ENCODE measurements around the gene RDH12.
"Not testable (repeated sequence)": the region's sequence is repeated elsewhere in the genome, so short reads cannot be mapped to it uniquely, and the experiment has no call there.

Gene RDH12

DNA sequence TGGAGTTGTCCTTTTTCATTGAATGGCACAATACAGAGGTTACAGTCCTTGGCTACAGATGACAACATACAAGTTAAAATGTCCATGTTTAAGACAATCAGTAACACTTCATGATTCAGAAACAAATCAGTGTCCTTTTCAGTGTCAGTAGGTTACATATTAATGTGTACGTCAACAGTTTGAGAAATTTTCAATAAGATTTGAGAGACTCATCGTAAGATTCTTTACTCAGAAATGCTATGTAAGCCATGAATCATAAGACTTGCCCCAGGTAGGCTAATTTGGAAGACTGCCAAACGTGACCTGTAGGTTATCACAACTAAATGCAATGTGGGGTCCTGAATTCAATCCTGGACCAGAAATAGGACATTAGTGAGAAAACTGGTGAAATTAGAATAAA, 3.5 kb downstream of the RDH12 start:
- DNase-seq, result no peak

DNA sequence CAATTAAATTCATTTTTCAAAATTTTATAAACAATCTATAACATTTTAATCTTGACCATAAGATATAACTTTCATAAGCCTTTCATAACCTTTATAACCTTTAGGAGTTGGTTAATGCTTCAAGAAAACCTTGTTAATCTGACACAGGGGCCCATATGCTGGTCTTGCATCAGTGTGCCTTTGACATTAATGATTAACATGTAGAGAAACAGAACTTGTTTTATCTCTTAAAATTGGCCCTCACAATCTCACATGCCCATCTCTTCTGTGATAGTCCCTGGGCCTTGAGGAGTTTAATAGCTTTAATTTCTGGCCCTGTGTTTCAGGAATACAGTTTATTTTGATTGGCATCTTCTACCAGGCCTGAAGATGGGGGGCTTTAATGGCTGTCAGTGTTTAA, 7.7 kb downstream of the RDH12 start:
- DNase-seq, result not testable (repeated sequence)

DNA sequence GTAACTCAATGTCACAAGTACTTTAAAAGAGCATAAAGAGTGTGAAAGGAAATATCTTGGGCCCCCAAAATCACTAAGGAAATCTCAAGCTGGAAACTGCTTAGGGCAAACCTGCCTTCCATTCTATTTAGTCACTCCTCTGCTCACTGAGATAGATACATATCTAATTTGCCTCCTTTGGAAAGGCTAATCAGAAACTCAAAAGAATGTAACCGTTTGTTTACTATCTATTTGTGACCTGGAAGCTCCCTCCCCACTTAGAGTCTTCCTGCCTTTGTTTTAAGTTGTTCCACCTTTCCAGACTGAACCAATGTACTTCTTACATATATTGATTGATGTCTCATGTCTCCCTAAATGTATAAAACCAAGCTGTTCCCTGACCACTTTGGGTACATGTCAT, 8.1 kb downstream of the RDH12 start:
- DNase-seq, result not testable (repeated sequence)

DNA sequence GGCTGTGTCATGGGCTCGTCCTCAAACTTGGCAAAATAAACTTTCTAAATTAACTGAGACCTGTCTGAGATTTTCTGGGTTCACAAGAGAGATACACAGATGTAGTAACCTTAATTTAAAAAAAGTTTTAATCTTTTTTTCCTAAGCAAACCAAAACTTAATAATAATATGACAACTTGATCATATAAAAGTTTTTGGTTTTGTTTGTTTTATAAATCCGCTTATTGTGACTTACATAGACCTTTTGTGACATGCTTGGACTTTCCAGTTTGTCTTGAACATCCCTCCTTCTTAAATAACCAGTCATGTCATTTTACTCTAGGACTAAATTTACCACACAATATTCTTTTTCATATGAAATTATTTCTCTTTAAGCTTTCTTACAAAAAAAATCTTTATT, 8.5 kb downstream of the RDH12 start:
- no peak for DNase-seq

DNA sequence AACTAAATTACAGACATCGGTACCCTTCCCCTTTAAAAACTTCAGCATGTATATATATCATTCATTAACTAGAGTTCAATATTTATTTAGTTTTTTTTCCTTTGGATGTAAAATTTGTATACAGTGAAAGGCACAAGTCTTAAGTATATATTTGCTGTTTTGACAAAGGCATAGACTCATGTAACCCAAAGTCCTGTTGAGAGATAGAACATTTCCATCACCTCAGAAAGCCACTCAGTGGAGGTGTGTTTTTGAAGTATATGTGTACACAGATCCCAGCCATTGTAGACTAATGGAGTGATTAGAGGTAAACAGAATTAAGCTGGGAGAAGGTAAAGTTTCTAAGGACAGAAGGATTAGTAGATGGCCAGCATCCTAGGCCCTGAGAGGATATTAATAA, 15.4 kb downstream of the RDH12 start:
- DNase-seq, result no peak

DNA sequence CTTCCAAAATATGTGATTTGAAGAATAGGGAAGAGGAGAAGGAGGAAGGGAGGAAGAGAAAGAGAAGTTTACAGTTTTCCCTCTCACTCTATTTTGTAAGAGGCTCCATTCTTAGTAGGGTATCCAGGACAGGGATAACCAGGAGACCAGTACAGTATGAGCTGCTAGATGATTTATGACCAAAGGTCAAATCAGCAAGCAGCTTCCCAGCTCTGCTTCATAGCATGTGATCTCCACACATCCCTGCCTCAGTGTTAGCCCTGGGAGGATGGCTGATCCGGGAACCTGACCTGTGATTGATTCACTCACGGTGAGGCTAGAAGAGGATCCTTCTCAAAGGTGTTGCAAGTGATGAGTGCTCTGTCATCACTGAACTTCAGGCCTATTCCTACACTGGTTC, 16.6 kb downstream of the RDH12 start:
- DNase-seq, result no peak

DNA sequence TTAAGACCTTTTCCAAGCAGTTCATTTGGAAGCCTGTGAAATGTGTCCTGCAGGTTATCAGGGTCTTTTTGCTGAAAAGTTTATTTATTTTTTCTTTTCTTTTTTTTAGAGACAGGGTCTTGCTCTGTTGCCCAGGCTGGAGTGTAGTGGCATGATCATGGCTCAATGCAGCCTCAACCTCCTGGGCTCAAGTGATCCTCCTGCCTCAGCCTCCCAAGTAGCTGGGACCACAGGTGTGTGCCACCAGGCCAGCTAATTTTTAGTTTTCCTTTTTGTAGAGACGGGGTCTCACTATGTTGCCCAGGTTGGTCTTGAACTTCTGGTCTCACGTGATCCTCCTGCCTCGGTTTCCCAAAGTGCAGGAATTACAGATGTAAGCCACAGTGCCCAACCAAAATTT, 17.7 kb downstream of the RDH12 start:
- DNase-seq, result not testable (repeated sequence)

DNA sequence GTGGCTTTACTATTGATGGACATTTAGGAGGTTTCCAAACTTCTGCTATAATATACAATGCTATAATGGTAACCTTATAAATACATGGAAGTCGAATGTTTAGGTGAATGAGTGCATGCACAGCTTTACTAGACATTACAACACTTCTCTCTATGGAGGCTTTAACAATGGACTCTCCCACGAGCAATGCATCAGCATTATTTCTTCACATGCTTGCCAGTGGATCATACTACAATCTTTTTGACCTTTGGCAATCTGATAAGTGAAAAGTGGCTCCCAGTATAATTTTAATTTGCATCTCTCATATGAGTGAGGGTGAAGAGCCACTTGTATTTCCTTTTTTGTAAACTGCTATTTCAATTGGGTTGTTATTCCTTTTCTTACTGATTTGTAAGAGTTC, 18.2 kb downstream of the RDH12 start:
- DNase-seq, result no peak

DNA sequence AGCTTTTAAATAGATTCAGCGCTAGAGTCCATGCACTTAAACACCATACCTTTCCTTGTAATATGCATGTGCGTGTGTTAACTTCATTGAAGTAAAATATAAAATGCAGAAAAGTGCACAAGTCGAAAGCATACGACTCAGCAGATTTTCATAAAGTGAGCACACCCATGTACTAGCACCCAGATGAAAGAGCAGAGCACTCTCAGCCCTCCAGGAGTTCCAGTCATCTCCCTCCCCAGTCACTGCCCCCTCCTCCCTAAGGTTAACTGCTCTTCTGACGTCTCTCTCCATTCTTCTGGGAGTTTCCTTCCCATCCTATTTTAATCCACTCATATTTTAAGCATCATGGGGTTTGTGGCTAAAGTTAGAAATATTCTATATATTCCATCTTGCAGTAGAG, 20.2 kb downstream of the RDH12 start:
- DNase-seq, result no peak

DNA sequence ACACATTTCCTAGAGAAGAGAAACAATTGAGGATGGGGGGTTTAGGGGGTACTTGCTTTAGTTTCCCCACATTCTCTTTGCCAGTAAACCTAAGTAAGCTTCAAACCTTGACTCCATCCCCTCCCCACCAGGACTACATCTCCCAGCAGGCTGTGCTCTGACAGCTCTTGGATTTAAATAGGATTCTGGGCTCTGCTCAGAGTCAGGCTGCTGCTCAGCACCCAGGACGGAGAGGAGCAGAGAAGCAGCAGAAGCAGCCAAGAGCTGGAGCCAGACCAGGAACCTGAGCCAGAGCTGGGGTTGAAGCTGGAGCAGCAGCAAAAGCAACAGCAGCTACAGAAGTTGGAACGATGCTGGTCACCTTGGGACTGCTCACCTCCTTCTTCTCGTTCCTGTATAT, 20.6 kb downstream of the RDH12 start:
- no peak for DNase-seq

DNA sequence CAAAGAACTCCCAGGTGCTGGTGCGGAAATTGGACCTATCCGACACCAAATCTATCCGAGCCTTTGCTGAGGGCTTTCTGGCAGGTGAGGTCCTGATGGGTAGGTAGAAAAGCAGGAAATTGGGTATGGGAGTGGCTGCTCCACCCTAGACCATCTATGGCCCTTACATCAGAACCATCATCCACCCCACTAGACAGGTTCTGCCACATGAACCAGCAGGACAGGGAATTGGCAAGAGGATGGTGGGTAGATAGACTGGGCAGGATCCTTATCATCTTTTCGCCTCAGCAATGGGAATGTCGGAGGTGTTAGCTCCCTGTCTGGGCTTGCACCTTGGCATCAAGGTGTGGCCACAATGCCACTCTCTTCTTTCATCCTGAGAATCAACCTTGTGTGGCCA, 23.5 kb downstream of the RDH12 start:
- DNase-seq, result no peak

DNA sequence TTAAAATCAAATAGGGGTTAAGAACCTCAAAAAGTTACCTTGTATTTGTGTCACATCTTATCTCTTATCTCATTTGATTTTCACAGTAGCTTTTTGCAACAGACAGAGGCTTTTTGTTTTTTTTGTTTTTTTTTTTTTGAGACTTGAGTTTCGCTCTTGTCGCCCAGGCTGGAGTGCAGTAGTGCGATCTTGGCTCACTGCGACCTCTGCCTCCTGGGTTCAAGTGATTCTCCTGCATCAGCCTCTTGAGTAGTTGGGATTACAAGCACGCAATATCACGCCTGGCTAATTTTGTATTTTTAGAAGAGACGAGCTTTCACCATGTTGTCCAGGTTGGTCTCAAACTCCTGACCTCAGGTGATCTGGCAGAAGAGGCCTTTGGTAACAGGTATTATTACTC, 25.7 kb downstream of the RDH12 start:
- DNase-seq, result no peak

DNA sequence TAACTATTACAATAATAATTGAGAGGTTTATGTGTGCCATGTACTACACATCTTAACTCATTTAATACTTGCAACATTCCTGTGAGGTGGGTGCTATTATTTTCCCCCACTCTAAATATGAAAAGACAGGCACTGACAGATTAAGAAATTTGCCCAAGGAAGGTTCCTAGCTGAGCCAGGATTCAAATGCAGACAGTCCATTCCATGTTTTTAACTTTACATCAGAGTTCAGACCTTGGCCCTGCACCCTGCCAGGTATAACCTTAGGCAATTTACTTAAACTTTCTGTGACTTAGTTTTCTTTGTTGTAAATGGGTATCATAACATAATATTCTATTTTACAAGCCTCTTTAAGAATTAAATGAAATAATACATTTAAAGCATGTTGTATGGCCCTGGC, 26.6 kb downstream of the RDH12 start:
- no peak for DNase-seq

DNA sequence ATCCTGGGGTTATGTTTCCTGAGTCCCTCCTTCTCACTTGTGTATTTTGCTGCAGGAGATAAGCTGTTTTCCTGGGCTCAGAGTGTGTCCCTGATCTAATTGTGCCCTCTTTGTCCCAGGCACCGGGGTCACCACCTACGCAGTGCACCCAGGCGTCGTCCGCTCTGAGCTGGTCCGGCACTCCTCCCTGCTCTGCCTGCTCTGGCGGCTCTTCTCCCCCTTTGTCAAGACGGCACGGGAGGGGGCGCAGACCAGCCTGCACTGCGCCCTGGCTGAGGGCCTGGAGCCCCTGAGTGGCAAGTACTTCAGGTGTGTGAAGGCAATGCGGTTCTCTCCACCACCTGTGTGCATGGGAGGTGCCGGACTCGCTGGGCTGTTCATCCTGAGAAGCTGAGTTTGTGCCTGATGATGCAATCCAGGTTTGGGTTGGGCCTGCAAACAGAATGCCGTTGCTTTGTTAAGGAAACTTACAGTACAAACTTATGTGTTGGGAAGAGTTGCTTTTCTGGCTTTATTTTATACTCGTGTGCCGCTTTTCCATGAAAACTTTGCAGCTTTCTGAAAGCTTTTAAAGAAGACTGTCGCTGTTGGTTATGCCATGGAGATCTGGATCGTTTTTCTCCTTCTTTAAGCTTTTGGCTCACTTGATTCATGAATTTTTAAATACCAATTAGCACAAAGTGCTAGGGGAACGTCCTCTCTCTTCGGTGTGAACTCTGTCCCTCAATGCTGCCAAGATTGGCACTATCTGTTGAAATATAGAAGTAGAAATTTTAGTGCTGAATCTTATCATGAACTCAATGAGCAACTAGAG, 27.6 kb downstream of the RDH12 start:
- no peak for DNase-seq

DNA sequence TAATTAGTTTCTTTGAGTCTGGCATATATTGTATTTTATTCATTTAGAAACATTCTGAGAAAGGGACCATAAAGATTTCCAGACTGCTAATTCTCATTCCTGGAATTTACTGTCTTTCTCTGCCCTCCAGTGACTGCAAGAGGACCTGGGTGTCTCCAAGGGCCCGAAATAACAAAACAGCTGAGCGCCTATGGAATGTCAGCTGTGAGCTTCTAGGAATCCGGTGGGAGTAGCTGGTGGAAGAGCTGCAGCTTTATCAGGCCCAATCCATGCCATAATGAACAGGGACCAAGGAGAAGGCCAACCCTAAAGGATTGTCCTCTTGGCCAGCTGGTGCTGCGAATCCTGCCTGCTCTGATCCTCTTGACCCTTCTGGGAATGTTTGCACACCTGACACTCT, 31.9 kb downstream of the RDH12 start:
- no peak for DNase-seq

DNA sequence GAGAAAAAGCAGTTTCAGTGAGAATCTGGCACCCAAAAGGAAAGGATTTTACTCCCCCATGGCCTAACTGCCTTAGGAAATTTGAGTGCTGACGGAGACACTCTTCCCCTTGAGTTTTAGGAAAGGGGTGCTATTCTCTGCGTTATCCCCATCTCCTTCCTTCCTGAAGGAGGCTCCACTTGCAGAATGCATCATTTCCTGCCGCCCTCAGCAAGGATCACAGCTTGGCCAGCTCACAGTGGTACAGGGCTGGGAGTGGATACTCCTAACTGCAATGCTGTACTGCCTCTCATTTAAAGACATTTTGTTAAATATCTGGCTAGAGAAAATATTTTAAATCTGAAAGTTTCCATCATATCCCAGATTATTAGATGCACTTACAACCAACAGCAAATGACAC, 33.0 kb downstream of the RDH12 start:
- no peak for DNase-seq

DNA sequence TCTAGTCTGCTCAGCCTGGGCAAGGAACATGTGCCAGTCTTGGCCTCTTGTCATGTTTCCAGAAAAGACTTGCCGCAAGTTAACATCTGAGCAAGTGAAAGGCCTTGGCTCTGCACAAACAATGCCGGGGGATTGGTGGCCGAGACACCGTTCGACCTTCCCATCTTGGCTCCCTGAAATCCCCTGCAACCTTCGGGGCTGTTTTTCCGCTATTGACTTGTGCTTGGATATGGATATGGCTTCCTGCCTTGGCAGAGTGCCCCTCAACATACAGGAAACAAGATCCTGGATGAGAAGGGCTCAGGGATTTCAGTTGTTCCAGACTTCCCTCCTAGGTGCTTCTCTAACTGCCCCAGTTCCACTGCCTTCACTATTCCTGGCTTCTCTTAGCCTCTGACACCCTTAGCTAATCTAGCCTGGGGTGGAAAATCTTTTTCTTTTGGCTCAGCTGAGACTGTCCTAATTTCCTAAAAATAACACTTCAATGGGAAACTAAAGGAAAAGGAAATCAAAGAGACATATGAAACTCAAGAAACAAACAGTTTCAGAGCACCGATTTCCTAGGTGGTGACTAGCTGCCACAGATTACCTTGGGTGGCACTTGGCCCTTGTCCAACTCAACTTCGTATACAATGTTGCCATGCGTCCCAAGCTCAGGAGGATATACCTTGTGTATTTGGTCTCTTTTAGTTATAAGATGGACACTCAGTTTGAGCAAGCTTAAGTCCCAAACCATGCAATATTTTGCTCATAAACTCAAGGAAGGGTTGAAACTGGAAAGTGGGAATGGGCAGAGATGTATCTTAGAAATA, 33.9 kb downstream of the RDH12 start:
- no peak for DNase-seq

DNA sequence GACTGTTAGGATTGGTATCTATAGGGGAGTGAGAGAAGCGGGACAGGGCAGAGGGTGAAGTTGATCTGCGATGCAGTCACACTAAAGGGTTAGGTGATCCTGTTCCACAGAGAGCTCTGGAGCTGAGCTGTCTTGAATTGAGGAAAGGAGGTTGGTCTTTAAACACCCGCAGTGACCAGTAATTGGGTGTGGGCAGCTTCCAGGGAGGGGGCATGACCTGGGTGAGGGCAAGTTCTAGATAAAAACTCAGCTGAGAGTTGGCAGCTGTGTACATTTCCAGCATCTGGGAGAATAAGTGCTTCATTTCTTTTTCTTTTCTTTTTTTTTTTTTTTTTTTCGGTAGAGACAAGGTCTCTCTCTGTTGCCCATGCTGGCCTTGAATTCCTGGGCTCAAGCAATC, 35.1 kb downstream of the RDH12 start:
- DNase-seq, result peak; percentile 13

DNA sequence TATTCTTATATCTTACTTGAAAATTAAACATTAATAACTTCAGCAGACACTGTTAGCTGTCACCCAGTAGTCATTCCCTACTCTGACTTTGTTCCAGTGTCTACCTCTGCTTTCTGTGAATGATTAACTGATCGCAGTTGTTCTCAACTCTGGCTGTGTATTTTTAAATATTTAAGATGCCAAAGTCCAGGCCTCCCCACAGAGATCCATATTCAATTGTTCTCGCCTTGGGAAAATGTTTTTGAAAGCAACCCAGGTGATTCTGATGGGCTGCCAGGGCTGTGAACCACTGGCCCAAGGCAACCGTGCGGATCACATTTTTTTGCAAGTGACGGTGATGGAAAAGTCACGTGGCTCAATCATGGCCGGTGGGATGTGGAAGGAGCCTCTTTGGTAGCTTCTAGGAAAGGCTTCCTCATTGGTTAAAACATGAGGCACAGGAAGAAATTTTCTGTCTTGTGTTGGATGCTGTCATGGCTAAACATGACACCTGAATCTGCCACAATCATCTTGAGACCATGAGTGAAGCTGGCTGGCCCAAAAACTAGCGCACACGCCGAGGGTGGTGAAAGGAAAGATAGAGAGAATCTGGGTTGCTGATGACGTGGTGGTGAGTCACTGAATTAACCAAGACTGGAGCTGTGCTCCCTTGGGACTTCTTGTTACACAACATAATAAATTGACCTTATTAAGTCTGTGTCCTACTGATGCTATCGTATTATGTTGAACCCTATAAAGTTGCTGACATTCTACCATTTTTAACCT, 37.2 kb downstream of the RDH12 start:
- no peak for DNase-seq

DNA sequence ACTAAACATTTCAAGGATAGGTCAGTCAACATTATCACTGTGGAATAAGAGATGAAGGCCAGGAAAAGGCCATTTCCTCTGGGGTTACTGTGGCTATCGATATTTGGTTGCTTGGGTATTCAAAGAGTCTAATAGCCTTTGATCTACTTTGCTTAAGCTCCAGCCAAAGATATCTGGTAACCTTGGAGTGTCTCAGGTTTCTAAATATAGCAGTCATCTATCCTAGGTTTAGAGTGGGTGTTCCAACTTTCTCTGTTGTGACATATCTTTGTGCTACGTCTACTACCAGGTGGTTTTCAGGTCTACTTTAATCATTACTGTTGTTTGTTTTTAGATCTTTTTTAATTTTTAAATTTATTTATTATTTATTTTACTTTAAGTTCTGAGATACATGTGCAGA, 42.4 kb downstream of the RDH12 start:
- no peak for DNase-seq

DNA sequence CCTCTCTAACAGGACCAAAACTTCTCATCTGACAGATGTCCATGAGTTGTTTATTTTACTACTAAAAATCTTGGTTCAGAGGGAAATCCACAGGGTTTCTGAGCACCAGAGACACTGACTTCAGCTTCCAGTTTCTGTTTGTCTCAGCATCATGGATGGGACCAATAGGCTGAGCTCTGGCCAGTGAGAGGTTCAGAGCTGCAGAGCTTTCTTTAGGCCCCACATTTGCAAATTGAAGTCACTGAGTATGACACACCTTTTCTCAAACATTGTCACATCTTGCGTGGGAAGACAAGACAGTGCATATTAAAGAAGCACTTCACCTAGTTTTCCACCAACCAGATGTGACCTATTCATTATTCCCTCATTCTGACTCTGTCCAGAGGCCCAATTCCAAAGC, 45.2 kb downstream of the RDH12 start:
- DNase-seq, result no peak

DNA sequence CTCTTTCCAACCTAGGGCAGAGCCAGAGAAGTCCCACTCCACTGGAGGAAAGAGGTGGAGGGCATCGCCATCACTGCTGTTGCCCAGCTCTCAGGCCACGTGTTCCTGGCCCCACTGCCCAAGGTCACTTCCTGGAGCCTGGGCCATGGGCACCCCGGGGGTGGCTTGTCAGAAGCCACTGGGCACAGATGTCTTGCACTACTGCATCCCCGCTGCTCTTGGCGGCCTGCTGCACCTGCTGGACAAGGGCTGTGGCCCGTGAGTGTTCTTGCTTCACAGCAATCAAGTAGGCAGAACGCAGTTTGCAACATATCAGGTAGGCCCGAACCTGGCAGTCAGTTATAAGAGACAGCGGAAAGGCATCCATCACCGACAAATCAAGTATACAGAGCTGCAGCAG, 46.6 kb downstream of the RDH12 start:
- DNase-seq, result no peak

DNA sequence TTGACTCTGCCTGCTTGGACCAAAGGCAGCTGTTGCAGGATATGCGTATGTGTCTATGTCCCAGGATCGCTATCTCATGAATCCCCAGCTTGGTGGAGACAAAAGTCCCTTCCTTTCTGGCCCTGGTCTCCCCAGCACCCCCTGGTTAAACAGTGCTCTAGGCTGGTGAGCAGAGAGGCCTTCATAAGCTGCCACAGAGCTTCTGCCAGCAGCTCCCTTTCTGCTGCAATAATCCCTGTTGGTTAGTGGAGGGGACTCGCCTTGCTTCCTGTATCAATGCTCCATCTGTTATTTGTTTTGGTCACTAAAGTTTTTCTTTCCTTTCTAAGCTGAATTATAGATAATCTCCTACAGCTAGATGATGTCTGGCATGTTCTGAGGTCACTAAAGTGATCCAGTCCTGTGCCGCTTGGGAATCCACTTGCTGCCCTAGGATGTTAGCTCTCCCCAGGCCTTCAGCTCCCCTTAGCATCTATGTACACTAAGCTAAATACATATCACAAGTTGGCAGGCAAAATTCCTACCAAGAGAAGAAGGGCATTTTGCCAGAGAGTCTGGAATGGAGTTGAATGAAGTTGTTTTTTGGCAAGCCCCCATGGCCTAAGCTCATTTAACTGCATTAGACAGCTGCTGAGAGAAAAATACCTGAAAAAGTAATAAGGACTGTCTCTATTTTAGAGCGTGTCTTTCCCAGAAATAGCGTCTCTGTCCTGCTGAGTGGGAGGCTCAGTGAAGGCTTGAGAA, 47.8 kb downstream of the RDH12 start:
- DNase-seq, result no peak
